GM18519 (cell line): Measurements from ENCODE around the gene SHISAL1.
"Not testable (repeated sequence)": the region's sequence is repeated elsewhere in the genome, so short reads cannot be mapped to it uniquely, and the experiment has no call there.

Source experiments
- ATAC-seq: cut with Tn5 transposase; IDR thresholded peaks from one replicate; pipeline ENCODE4 v1.9.1; 2021; ENCODE audit warnings: mild to moderate bottlenecking, moderate library complexity; ENCODE audit not compliant: unreplicated experiment, low FRiP score

Gene SHISAL1

DNA sequence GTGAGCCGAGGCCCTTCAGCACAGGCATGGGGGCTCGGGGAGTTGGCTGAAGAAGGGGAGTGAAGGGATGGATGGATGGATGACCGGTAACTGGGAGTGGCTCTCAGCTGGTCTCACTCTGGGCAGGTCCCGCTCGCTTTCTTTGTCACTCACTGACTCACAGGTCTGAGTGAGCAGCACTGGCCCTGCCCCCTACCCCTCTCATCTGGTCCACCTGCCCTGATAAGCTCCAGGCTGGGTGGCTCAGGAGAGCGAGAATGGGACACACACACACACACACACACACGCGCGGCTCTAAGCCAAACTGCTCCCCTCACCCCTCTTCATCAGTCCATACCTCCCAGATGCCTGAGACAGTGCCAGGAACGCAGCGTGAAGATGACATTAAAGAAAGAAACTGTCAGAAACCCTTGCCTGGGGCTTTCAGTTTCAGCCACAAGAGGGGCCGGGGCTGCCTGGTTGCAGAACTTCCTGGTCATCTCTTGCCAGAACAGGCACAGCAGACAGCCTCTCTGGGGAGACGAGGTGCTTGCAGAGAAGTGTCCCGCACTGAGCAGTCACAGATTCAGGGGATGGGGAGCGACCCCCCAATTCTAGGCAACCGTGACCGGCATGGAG is 16.5 kb upstream of the SHISAL1 start:
- no peak for ATAC-seq

DNA sequence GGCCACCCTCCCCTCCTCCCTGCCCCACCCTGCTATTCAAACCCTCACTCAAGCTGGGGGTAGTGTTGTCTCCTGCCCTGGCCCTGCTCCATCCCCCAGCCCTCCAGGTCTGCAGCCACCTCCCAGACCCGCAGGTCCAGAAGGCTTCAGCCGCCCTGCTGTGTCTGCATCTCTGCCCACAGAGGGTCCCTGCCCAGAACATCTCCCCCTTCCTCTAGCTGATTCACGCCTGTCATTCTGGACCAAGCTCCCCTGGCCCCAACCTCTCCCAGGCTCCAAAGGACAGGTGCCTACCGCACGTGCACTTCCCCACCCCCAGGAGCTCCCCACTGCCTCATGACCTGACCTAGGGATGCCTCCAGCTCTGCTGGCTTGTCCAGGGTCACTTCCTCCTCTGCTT is 16.0 kb upstream of the SHISAL1 start:
- ATAC-seq: no peak

- ATAC-seq: no peak
Observed at GRCh38 chr22:44328326-44328725, 15.6 kb upstream of the SHISAL1 start.

GRCh38 chr22:44326491-44326885 is 13.7 kb upstream of the SHISAL1 start:
- no peak for ATAC-seq

GRCh38 chr22:44325718-44326490 is 13.2 kb upstream of the SHISAL1 start:
- no peak for ATAC-seq

DNA sequence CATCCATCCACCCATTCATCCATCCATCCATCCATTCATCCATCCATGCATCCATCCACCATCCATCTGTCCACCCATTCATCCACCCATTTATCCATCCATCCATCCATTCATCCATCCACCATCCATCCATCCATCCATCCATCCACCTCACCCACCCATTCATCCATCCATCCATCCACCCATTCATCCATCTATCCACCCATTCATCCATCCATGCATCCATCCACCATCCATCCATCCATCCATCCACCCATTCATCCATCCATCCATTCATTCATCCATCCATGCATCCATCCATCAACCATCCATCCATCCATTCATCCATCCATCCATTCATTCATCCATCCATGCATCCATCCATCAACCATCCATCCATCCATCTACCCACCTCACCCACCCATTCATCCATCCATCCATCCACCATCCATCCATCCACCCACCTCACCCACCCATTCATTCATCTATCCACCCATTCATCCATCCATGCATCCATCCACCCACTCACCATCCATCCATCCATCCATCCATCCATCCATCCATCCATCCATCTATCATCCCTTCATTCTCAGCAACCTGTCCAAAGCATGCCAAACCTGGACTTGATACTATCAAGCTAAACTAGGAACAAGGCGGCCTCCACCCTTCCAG is 10.5 kb upstream of the SHISAL1 start:
- ATAC-seq: not testable (repeated sequence)

DNA sequence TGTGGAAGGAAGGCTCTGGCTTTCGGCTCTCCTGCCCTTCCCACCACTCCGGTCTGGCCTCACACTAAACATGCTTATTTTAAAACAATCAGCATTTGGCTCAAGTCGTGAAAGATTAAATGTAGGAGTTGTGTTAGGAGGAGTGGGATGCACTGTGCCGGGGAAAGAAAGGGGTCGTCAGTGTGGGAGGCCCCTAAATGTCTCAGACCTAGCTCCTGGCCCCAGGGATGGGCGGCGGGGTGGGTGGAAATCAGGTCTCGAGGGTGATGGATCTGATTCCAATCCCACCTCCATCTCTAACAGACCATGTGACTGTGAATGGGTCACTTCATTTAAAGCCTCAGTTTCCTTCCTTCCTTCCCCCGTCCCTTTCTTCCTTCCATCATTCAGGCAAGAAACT is 6.9 kb upstream of the SHISAL1 start:
- no peak for ATAC-seq

- no peak for ATAC-seq
Observed at GRCh38 chr22:44318751-44319150, 6.0 kb upstream of the SHISAL1 start.

DNA sequence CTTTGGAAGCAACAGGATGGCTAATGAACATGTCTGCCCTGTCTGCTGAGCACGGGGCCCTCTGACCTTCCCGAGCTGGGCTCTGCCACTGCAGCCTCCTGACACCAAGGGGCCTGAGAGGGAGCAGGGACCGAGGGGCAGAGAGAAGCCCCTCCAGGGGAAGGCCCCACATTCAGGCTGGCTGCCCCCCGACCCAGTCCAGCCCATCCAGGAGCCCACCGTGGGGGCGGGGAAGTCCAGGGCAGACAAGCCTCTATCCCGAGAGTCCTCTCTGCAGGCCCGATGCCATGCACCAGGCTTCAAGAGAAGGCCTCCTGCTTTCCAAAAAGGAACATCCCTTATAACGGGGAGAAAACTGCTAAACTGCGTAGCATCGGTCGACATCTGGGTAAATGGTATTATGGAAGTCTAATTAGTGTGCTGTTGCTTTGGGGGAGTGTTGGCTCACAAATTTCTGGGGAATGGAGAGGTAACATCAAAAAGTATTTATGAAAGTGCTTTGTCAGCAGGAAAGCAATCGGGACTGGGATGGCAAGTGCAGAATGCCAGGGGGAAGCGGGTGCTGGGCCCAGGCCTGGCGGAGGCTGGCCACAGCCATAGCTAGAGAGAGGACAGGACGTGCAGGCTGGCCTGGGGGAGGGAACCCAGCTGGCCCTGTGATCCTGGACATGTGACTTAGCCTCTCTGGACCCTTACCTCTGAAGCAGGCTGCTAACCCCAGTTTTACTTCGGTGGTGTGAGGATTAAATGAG is 5.3 kb upstream of the SHISAL1 start:
- ATAC-seq: no peak

DNA sequence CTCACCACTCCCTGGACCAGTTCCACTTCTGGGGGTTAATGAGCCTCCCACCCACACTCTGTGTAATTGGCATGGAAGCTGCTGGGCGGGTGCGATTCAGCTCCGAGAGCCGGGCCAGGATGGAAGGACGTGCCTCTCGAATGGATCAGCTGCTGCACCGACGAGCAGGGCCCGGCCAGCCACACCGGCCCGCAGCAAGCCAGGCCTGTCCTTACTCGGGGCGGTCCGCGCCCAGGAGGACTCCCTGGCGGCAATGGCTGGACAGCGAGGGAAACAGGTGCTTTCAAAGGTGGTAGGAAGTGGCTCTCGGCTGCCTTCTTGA is 4.3 kb upstream of the SHISAL1 start:
- no peak for ATAC-seq

GRCh38 chr22:44316393-44317122 is 3.8 kb upstream of the SHISAL1 start:
- ATAC-seq: no peak

- no peak for ATAC-seq
Observed at GRCh38 chr22:44314425-44315067, 1.8 kb upstream of the SHISAL1 start.

DNA sequence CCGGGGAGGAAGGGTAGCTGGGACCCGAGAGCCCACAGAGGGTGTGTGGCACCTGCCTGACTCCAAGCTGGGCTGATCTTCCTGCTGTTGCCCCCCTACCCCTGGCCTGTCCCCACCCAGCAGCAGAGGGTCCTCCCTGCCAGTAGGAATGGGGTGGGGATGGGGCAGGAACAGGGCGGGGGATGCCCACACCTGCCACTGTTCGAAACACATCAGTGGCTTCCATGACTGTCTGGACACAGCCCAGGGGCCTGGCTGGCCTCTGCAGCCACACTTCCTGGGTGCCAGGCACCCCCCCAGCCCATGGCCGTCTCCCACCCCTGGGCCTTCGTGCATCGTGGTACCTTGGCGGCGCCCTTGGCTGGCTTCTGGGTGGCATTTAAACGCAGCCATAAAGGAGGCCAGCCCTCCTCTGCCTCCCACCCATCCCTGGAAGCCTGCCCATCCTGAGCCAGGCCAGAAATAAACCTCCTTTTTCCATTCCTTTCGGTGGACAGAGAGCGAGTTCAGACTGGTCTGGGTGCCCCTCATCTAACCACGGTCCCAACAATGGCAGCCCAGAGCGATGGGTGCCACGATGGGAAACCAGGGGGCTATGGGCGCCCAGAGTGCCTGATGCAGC is 745 bp upstream of the SHISAL1 start:
- ATAC-seq: no peak

DNA sequence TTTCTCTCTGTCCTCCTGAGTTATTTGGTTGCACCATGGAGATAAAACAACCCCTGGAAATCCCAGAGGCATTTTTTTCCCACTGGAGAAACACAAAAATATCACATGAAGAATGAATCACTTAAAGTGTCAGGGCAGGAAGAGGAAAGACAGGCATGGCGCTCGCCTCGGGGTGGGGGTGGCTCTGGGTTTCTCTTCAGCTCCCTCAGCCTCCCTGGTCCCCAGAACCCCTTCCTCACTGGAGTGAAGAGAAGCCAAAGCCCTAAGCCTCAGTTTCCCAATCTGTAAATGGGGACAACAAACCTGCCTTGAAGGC is 938 bp downstream of the SHISAL1 start:
- no peak for ATAC-seq

DNA sequence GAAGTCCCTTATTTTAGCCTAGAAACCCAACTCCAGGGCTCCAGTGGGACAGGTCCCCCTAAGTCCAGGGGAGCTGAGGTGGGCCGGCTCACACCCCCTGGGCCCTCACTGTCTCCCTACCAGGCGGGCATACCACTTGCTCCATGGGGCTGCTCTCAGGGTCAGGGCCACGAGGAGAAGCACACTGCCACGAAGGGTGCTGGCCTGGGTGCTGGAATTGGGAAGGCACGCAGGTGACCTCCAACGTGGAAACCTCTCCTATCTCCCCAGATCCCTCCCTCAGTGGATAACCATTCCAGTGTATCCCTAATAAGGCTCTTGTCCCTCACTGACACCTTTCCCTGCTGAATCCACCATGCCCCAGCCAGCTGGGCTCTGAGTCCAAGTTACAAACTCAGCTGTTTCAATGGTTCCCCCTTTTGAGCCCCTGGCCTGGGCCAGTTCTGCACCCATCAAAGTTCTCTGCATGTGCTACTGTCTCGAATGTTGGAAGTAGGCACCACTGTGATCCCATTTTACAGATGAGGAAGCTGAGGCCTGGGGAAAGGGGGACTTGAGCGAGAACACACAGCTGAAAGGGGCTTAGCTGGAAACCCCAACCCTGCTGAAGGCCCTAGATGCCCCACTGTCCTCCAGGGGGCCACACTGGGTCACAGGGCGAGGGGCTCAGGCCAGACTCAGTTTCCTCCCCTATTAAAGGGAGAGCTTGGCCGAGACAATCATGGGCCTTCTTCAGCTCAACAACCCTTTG is 1.5 kb downstream of the SHISAL1 start:
- ATAC-seq: no peak

DNA sequence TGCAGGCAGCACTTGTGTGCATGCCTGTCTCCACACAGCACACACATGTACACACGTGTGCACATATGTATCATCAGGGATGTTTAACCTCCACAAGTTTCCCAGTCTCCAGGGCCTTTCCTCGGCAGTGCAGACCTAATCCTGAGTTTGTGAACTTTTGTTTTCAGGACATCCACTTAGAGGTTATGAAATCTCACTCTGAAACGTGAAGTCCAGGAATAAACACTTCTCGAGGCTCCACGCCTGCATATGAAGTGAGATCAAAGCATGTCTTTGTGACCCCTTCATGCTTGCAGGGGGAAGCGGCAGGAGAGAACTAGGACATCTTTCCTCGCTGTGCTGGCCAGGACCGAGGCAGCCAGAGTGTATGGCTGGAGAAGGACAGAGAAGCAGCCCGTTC is 3.1 kb downstream of the SHISAL1 start:
- ATAC-seq: no peak

- ATAC-seq: no peak
Observed at GRCh38 chr22:44309137-44309536, 3.6 kb downstream of the SHISAL1 start.

GRCh38 chr22:44307509-44308169 is 5.1 kb downstream of the SHISAL1 start:
- ATAC-seq: no peak

DNA sequence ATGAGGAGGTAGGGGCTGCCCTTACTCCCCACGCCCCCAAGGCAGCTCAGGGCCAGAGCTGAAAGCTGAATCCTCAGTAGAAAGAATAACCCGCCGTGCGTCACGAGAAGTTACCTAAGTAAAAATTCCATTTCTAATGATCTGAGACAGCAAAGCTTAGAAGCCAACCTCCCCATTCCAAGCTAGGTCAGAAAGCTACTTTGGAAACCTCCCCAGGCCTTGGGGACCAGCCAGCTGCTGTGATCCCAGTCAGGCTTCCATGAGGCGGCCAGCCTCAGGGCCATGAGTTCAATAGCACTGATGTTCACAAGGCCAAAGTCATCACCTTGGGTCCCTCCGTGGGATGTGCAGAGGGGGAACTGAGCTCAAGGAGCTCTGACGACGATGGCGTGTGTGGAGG is 6.9 kb downstream of the SHISAL1 start:
- no peak for ATAC-seq
